ENCODE data around the gene FBXO33.
"Not testable (repeated sequence)": the region's sequence is repeated elsewhere in the genome, so short reads cannot be mapped to it uniquely, and the experiment has no call there.

Gene FBXO33

DNA sequence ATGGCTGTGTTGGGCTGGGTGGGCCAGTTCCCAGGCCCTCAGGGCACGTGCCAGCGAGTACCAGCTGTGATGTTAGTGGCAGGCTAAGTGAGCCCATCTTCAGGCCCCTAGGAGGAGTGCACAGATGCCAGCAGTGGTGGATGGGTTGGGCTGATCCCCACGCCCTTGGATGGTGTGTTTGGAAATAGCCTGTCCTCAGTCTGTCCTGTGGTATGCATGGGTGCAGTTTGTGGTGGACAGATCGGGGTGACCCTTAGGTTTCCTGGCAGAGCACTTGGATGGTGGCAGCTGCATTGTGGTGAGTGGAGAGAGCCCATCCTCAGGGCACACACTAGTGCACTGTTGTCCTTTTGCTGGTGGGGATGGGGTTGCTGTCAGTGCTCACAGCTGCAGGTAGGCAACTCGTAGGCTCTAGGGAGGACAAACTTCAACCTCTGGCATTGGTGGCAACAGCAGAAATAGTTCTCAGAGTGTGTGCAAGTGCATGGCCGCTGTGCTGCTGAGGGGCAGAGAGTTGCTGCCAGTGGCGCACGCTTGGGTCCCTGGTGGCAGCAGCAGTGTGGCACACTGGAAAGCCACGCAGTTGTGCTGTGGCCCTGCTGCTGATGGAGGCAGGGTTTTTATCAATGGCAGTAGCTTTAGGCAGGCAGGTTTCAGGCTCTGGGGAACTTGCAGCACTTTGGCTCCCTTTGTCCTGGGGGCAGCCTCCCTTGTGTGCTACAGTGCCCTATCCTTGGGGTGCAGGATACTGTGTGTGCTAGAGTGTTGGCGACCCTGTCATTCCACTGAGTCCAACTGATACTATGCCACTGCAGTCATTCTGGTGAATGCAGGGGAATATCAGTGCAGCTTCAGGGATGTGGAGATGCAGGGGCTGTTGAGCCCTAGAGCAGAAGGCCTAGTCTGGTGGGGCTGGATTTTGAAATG is 65.5 kb downstream of the FBXO33 start:
- Histone ChIP-seq H3K79me2 (ENCODE audit: insufficient read depth, low read length) (no peaks in the 10 kb centered on the region), H3K36me3 (ENCODE audit: low read length) (peaks cover 6% of the 10 kb centered on the region; the same call in 1 of the 2 replicates), H4K20me1 (ENCODE audit: low read depth, low read length) (no peaks in the 10 kb centered on the region), H3K9ac (ENCODE audit: low read length) (no peak overlapping the region), H3F3A (ENCODE audit: insufficient read depth) (no peaks in the 10 kb centered on the region), H3K27ac (ENCODE audit: low read depth, low read length) (no peak overlapping the region), H3K4me2 (ENCODE audit: low read depth, low read length, poor library complexity, severe bottlenecking) (no peak overlapping the region), H3K27me3 (ENCODE audit: low read length) (no peaks in the 10 kb centered on the region), H3K9me2 (replicated peaks; ENCODE audit: insufficient read depth, low read length) (no peaks in the 10 kb centered on the region), H3K9me3 (ENCODE audit: insufficient read depth, low read length) (no peaks in the 10 kb centered on the region), H2AFZ (ENCODE audit: low read depth, low read length, severe bottlenecking) (no peak overlapping the region), H3K4me3 (ENCODE audit: insufficient read depth, low read length, poor library complexity, severe bottlenecking) (no peak overlapping the region)
- TF ChIP-seq CTCF (IDR thresholded peaks at IDR 0.05; ENCODE audit: insufficient read depth, low read length, poor library complexity, severe bottlenecking): no peak

DNA sequence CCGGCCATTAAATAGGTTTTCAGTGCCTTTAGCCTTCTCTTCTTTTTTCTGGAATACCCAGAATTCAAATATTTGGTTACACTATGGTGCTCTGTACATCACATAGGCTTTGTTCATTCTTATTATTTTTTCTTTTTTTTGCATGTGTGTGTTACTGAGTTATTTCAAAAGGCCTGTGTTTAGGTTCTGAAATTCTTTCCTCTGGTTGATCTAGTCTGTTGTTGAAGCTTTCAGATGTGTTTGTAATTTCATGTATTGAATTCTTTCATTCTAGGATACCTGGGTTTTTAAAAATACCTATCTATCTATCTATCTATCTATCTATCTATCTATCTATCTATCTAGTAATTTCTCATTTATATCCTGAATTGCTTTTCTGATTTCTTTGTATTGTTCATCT is 66.9 kb downstream of the FBXO33 start:
- no peaks in the 10 kb centered on the region for H3K9me3 ChIP-seq (ENCODE audit: insufficient read depth, low read length)
- H2AFZ ChIP-seq (ENCODE audit: low read depth, low read length, severe bottlenecking): no peak overlapping the region

GRCh38 chr14:39364509-39364908 is 67.7 kb downstream of the FBXO33 start:
- Histone ChIP-seq H3K9me2 (replicated peaks; ENCODE audit: insufficient read depth, low read length) (no peaks in the 10 kb centered on the region), H2AFZ (ENCODE audit: low read depth, low read length, severe bottlenecking) (no peak overlapping the region), H4K20me1 (ENCODE audit: low read depth, low read length) (no peaks in the 10 kb centered on the region), H3K9me3 (ENCODE audit: insufficient read depth, low read length) (no peaks in the 10 kb centered on the region), H3K4me2 (ENCODE audit: low read depth, low read length, poor library complexity, severe bottlenecking) (no peak overlapping the region), H3K79me2 (ENCODE audit: insufficient read depth, low read length) (no peaks in the 10 kb centered on the region), H3K36me3 (ENCODE audit: low read length) (peaks cover 6% of the 10 kb centered on the region; the same call in 1 of the 2 replicates), H3K4me3 (ENCODE audit: insufficient read depth, low read length, poor library complexity, severe bottlenecking) (no peak overlapping the region), H3F3A (ENCODE audit: insufficient read depth) (no peaks in the 10 kb centered on the region), H3K27ac (ENCODE audit: low read depth, low read length) (no peak overlapping the region), H3K9ac (ENCODE audit: low read length) (no peak overlapping the region), H3K27me3 (ENCODE audit: low read length) (no peaks in the 10 kb centered on the region)
- no peak for TF ChIP-seq EZH2phosphoT487 (conservative IDR thresholded peaks at IDR 0.05; ENCODE audit: low read length)
- no peak for TF ChIP-seq CTCF (IDR thresholded peaks at IDR 0.05; ENCODE audit: insufficient read depth, low read length, poor library complexity, severe bottlenecking)

More for the DNA sequence above, 66.9 kb downstream of the FBXO33 start:
- Histone ChIP-seq H4K20me1 (ENCODE audit: low read depth, low read length) (no peaks in the 10 kb centered on the region), H3K79me2 (ENCODE audit: insufficient read depth, low read length) (no peaks in the 10 kb centered on the region), H3K27ac (ENCODE audit: low read depth, low read length) (no peak overlapping the region), H3K36me3 (ENCODE audit: low read length) (peaks cover 6% of the 10 kb centered on the region; the same call in 1 of the 2 replicates), H3K4me2 (ENCODE audit: low read depth, low read length, poor library complexity, severe bottlenecking) (no peak overlapping the region), H3K4me3 (ENCODE audit: insufficient read depth, low read length, poor library complexity, severe bottlenecking) (no peak overlapping the region), H3K9me2 (replicated peaks; ENCODE audit: insufficient read depth, low read length) (no peaks in the 10 kb centered on the region), H3K9ac (ENCODE audit: low read length) (no peak overlapping the region), H3F3A (ENCODE audit: insufficient read depth) (no peaks in the 10 kb centered on the region), H3K27me3 (ENCODE audit: low read length) (no peaks in the 10 kb centered on the region)
- TF ChIP-seq EZH2phosphoT487 (conservative IDR thresholded peaks at IDR 0.05; ENCODE audit: low read length) (no peak), CTCF (IDR thresholded peaks at IDR 0.05; ENCODE audit: insufficient read depth, low read length, poor library complexity, severe bottlenecking) (no peak)

GRCh38 chr14:39361556-39361955 is 70.7 kb downstream of the FBXO33 start:
- not testable (repeated sequence) for H3K9me2 ChIP-seq (replicated peaks; ENCODE audit: insufficient read depth, low read length); H3K79me2 ChIP-seq (ENCODE audit: insufficient read depth, low read length); H3K27ac ChIP-seq (ENCODE audit: low read depth, low read length); H3K36me3 ChIP-seq (ENCODE audit: low read length); H3K4me3 ChIP-seq (ENCODE audit: insufficient read depth, low read length, poor library complexity, severe bottlenecking); H3K9ac ChIP-seq (ENCODE audit: low read length); H2AFZ ChIP-seq (ENCODE audit: low read depth, low read length, severe bottlenecking); H3K27me3 ChIP-seq (ENCODE audit: low read length); H3K9me3 ChIP-seq (ENCODE audit: insufficient read depth, low read length); H3K4me2 ChIP-seq (ENCODE audit: low read depth, low read length, poor library complexity, severe bottlenecking); H4K20me1 ChIP-seq (ENCODE audit: low read depth, low read length); H3F3A ChIP-seq (ENCODE audit: insufficient read depth)
